ENCODE measurements around the gene VSIG10L2. TPM values are rescaled to one million over a fixed set of nuclear protein-coding genes. Genes with fewer than 3 reads are reported as not detected.

VSIG10L2 gene
- total RNA-seq, 1 experiment from 2014 or later: not detected

- Mint-ChIP-seq H3K4me1 (ENCODE audit: low read depth, unreplicated experiment) (no peaks in the 10 kb centered on the region), H3K27ac (ENCODE audit: unreplicated experiment) (no peak overlapping the region), H3K4me3 (ENCODE audit: unreplicated experiment) (no peak overlapping the region), H3K27me3 (ENCODE audit: insufficient read depth, unreplicated experiment) (peaks cover 4% of the 10 kb centered on the region), H3K9me3 (ENCODE audit: unreplicated experiment) (no peaks in the 10 kb centered on the region), H3K36me3 (ENCODE audit: insufficient read depth, unreplicated experiment) (no peaks in the 10 kb centered on the region)
- Histone ChIP-seq H3K9me3 (no peaks in the 10 kb centered on the region), H3K4me1 (no peaks in the 10 kb centered on the region), H3K27me3 (replicated peaks; ENCODE audit: control insufficient read depth, insufficient read depth, low read length) (no peaks in the 10 kb centered on the region), H3K36me3 (ENCODE audit: control insufficient read depth, insufficient read depth, low read length) (no peaks in the 10 kb centered on the region), H3K4me3 (ENCODE audit: low read depth, low read length) (no peak overlapping the region)
- no peak for DNase-seq
- no TSS peak for BruUV-seq (replicated peaks)
- ChIA-PET POLR2A (no interaction called here), CTCF (no interaction called here)
- no peak for TF ChIP-seq CTCF (IDR thresholded peaks at IDR 0.05; ENCODE audit: insufficient read depth in 1 of 2, low read depth in 1 of 2, low read length in 1 of 2, severe bottlenecking in 1 of 2, unreplicated experiment in 1 of 2)
- intact Hi-C loops (cut with micrococcal nuclease; ENCODE audit: unreplicated experiment): no loop called here
These were observed 3.7 kb downstream of the VSIG10L2 start for GRCh38 chr11:125949271-125950177.

GRCh38 chr11:125950178-125950490, 4.3 kb downstream of the VSIG10L2 start:
- Histone ChIP-seq H3K27me3 (replicated peaks; ENCODE audit: control insufficient read depth, insufficient read depth, low read length) (no peaks in the 10 kb centered on the region), H3K4me3 (ENCODE audit: low read depth, low read length) (no peak overlapping the region), H3K9me3 (no peaks in the 10 kb centered on the region), H3K36me3 (ENCODE audit: control insufficient read depth, insufficient read depth, low read length) (no peaks in the 10 kb centered on the region), H3K4me1 (no peaks in the 10 kb centered on the region)
- no peak for TF ChIP-seq CTCF (IDR thresholded peaks at IDR 0.05; ENCODE audit: insufficient read depth in 1 of 2, low read depth in 1 of 2, low read length in 1 of 2, severe bottlenecking in 1 of 2, unreplicated experiment in 1 of 2)
- H3K27ac Mint-ChIP-seq (ENCODE audit: unreplicated experiment): no peak overlapping the region
- no peaks in the 10 kb centered on the region for H3K36me3 Mint-ChIP-seq (ENCODE audit: insufficient read depth, unreplicated experiment)
- DNase-seq: no peak
- no peaks in the 10 kb centered on the region for H3K9me3 Mint-ChIP-seq (ENCODE audit: unreplicated experiment)
- no peak overlapping the region for H3K4me3 Mint-ChIP-seq (ENCODE audit: unreplicated experiment)
- ChIA-PET CTCF (no interaction called here), POLR2A (no interaction called here)
- H3K4me1 Mint-ChIP-seq (ENCODE audit: low read depth, unreplicated experiment): no peaks in the 10 kb centered on the region
- H3K27me3 Mint-ChIP-seq (ENCODE audit: insufficient read depth, unreplicated experiment): peaks cover 4% of the 10 kb centered on the region
- intact Hi-C loops (cut with micrococcal nuclease; ENCODE audit: unreplicated experiment): no loop called here
- no TSS peak for BruUV-seq (replicated peaks)

- ChIA-PET CTCF (interaction anchor here (0.5 to 1.2 kb wide), 2 partner anchors 9 to 515 kb away, joined by 3 read pairs; no protein-coding TSS in a partner anchor), POLR2A (no interaction called here)
- no peaks in the 10 kb centered on the region for H3K9me3 ChIP-seq
- Mint-ChIP-seq H3K27me3 (ENCODE audit: insufficient read depth, unreplicated experiment) (peaks cover 4% of the 10 kb centered on the region), H3K9me3 (ENCODE audit: unreplicated experiment) (no peaks in the 10 kb centered on the region), H3K36me3 (ENCODE audit: insufficient read depth, unreplicated experiment) (no peaks in the 10 kb centered on the region), H3K4me3 (ENCODE audit: unreplicated experiment) (no peak overlapping the region), H3K4me1 (ENCODE audit: low read depth, unreplicated experiment) (no peaks in the 10 kb centered on the region), H3K27ac (ENCODE audit: unreplicated experiment) (no peak overlapping the region)
- H3K36me3 ChIP-seq (ENCODE audit: control insufficient read depth, insufficient read depth, low read length): no peaks in the 10 kb centered on the region
- no peaks in the 10 kb centered on the region for H3K4me1 ChIP-seq
- H3K4me3 ChIP-seq (ENCODE audit: low read depth, low read length): no peak overlapping the region
- BruUV-seq (replicated peaks): no TSS peak
- H3K27me3 ChIP-seq (replicated peaks; ENCODE audit: control insufficient read depth, insufficient read depth, low read length): no peaks in the 10 kb centered on the region
- no peak for DNase-seq
- intact Hi-C loops (cut with micrococcal nuclease; ENCODE audit: unreplicated experiment): no loop called here
- TF ChIP-seq CTCF (IDR thresholded peaks at IDR 0.05; ENCODE audit: insufficient read depth in 1 of 2, low read depth in 1 of 2, low read length in 1 of 2, severe bottlenecking in 1 of 2, unreplicated experiment in 1 of 2): no peak
These were observed 5.1 kb downstream of the VSIG10L2 start for GRCh38 chr11:125950696-125951651.

Measured in Caco-2 (cell line).